Fibroblast of lung (primary cell): ENCODE results near the gene KCNC3.
A peak's percentile ranks its signal among the peaks of the same experiment; 100 is the strongest.

ENCODE experiments used
- EZH2 ChIP-seq: IDR thresholded peaks from 2 replicates; pipeline ENCODE4 v1.5.1; 2012; ENCODE audit warnings: low read length, control low read depth, mild to moderate bottlenecking; ENCODE audit errors: missing control alignments
- TF ChIP-seq, protein P1 (sequence below), 2 donors: IDR thresholded peaks in 1 of 2; conservative IDR thresholded peaks in 1 of 2; 1 replicate in 1 of 2; 2 replicates in 1 of 2; pipeline ENCODE4 v1.5.1; 2011 to 2012; ENCODE audit warnings: low read length in 2 of 2, control low read depth in 1 of 2, inconsistent platforms in 1 of 2, low read depth in 1 of 2, mild to moderate bottlenecking in 1 of 2

DNA sequence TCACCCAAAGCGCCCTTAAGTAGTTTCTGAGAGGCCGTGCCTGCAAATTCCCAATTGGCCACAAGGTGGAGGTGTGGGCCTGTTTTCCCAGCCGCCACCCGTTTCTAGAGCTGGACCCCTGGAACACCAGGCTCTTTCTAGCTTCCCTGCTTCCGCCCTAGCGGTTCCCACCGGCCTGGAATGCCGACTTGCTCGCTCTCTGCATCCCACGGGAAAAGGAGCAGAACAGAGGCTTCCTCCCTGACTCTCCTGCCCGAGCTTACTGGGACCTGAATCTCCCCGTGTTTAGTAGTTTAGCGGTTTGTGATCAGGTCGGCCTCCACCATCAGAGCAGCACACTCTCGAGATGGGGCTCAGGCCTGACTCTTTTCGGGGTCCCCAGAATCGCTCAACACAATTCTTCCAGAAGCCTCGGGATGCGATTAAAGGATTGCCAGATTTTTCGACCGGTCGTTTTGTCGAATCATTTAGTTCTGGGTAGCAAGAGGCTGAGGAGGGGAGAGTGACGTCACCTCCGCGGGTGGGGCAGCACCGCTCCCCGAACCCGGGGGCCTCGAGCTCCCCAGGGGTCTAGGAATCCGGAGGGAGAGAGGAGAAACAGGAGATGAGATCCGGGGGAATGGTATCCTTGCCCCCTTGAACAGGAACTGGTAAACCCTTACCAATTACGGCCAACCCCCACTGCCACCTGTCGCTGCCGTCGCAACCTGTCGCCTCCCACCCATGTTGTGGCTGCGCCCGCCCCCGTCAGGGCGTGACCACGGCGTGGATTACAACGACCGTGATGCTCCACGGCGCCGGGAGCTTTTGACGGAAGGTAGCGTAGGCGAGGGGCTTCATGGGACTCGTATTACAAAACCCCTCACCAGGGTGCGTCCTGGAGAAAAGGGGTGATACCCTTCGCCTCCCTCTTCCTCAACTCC lies 28.3 kb upstream of the KCNC3 start:
- TF ChIP-seq EZH2: no peak
- TF ChIP-seq, protein P1, sequence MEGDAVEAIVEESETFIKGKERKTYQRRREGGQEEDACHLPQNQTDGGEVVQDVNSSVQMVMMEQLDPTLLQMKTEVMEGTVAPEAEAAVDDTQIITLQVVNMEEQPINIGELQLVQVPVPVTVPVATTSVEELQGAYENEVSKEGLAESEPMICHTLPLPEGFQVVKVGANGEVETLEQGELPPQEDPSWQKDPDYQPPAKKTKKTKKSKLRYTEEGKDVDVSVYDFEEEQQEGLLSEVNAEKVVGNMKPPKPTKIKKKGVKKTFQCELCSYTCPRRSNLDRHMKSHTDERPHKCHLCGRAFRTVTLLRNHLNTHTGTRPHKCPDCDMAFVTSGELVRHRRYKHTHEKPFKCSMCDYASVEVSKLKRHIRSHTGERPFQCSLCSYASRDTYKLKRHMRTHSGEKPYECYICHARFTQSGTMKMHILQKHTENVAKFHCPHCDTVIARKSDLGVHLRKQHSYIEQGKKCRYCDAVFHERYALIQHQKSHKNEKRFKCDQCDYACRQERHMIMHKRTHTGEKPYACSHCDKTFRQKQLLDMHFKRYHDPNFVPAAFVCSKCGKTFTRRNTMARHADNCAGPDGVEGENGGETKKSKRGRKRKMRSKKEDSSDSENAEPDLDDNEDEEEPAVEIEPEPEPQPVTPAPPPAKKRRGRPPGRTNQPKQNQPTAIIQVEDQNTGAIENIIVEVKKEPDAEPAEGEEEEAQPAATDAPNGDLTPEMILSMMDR (conservative IDR thresholded peaks at IDR 0.05 in 1 of 2, IDR thresholded peaks at IDR 0.05 in 1 of 2; ENCODE audit: low read depth in 1 of 2, low read length in 2 of 2): peak; percentile 81 to 91
